Measurements from ENCODE around the gene RPL31. TPM values are rescaled to one million over a fixed set of nuclear protein-coding genes. Genes with fewer than 3 reads are reported as not detected.

The RPL31 gene
- total RNA-seq, 1 donor from 2014 or later: 1,828 TPM

- TF ChIP-seq CTCF (IDR thresholded peaks at IDR 0.05): no peak
- DNase-seq (no peak), ATAC-seq (ENCODE audit: low read depth) (no peak)
- ChIA-PET POLR2A (no interaction called here), CTCF (no interaction called here)
- H3K27me3 Mint-ChIP-seq: peaks cover 8% of the 10 kb centered on the region
- H3K27ac Mint-ChIP-seq: no peak overlapping the region
- H3K9me3 Mint-ChIP-seq: no peaks in the 10 kb centered on the region
- intact Hi-C loops (cut with micrococcal nuclease): no loop called here
- H3K36me3 Mint-ChIP-seq (ENCODE audit: low read depth): no peaks in the 10 kb centered on the region
- no peak overlapping the region for H3K4me3 Mint-ChIP-seq
- H3K4me1 Mint-ChIP-seq: peaks cover 26% of the 10 kb centered on the region
Measured at GRCh38 chr2:100980046-100980445, 22.0 kb upstream of the RPL31 start.

GRCh38 chr2:100981011-100981410, 21.1 kb upstream of the RPL31 start:
- CTCF ChIA-PET: no interaction called here
- H3K27me3 Mint-ChIP-seq: peaks cover 8% of the 10 kb centered on the region
- no peak overlapping the region for H3K4me3 Mint-ChIP-seq
- intact Hi-C loops (cut with micrococcal nuclease): no loop called here
- POLR2A ChIA-PET: no interaction called here
- ATAC-seq (ENCODE audit: low read depth) (no peak), DNase-seq (no peak)
- no peaks in the 10 kb centered on the region for H3K9me3 Mint-ChIP-seq
- H3K4me1 Mint-ChIP-seq: peaks cover 26% of the 10 kb centered on the region
- no peak overlapping the region for H3K27ac Mint-ChIP-seq
- no peaks in the 10 kb centered on the region for H3K36me3 Mint-ChIP-seq (ENCODE audit: low read depth)
- TF ChIP-seq CTCF (IDR thresholded peaks at IDR 0.05): no peak

- intact Hi-C loops (cut with micrococcal nuclease): no loop called here
- no peaks in the 10 kb centered on the region for H3K36me3 Mint-ChIP-seq (ENCODE audit: low read depth)
- ATAC-seq (ENCODE audit: low read depth): no peak
Measured at GRCh38 chr2:100982431-100982861, 19.6 kb upstream of the RPL31 start.

GRCh38 chr2:100983201-100983600, 18.9 kb upstream of the RPL31 start:
- Mint-ChIP-seq H3K9me3 (no peaks in the 10 kb centered on the region), H3K4me3 (no peak overlapping the region), H3K27ac (no peak overlapping the region), H3K27me3 (peaks cover 8% of the 10 kb centered on the region), H3K36me3 (ENCODE audit: low read depth) (no peaks in the 10 kb centered on the region), H3K4me1 (peaks cover 8% of the 10 kb centered on the region)
- no peak for TF ChIP-seq CTCF (IDR thresholded peaks at IDR 0.05)
- POLR2A ChIA-PET: no interaction called here
- CTCF ChIA-PET: interaction anchor here (0.8 to 1.5 kb wide), 2 partner anchors 379 to 720 kb away, joined by 4 read pairs; no protein-coding TSS in a partner anchor
- intact Hi-C loops (cut with micrococcal nuclease): no loop called here
- DNase-seq (no peak), ATAC-seq (ENCODE audit: low read depth) (no peak)

More at GRCh38 chr2:100982431-100982861, 19.6 kb upstream of the RPL31 start:
- ChIA-PET CTCF (interaction anchor here (1.5 kb wide), 1 partner anchor 719 kb away, joined by 4 read pairs; no protein-coding TSS in a partner anchor), POLR2A (no interaction called here)
- no peak for DNase-seq
- H3K27me3 Mint-ChIP-seq: peaks cover 8% of the 10 kb centered on the region
- H3K9me3 Mint-ChIP-seq: no peaks in the 10 kb centered on the region
- H3K4me1 Mint-ChIP-seq: peaks cover 13% of the 10 kb centered on the region
- no peak for TF ChIP-seq CTCF (IDR thresholded peaks at IDR 0.05)
- no peak overlapping the region for H3K4me3 Mint-ChIP-seq
- H3K27ac Mint-ChIP-seq: no peak overlapping the region

- ATAC-seq (ENCODE audit: low read depth) (no peak), DNase-seq (no peak)
- no peaks in the 10 kb centered on the region for H3K36me3 Mint-ChIP-seq (ENCODE audit: low read depth)
- no peak for TF ChIP-seq CTCF (IDR thresholded peaks at IDR 0.05)
- H3K27me3 Mint-ChIP-seq: peaks cover 8% of the 10 kb centered on the region
- intact Hi-C loops (cut with micrococcal nuclease): no loop called here
- ChIA-PET CTCF (interaction anchor here (0.8 to 1.5 kb wide), 2 partner anchors 380 to 721 kb away, joined by 4 read pairs; no protein-coding TSS in a partner anchor), POLR2A (no interaction called here)
- no peak overlapping the region for H3K4me3 Mint-ChIP-seq
- no peak overlapping the region for H3K27ac Mint-ChIP-seq
- H3K4me1 Mint-ChIP-seq: peaks cover 2% of the 10 kb centered on the region
- H3K9me3 Mint-ChIP-seq: no peaks in the 10 kb centered on the region
Measured at GRCh38 chr2:100983684-100984310, 18.3 kb upstream of the RPL31 start.

Measured in activated B cell treated with CpG ODN at 0.5 μM for 24 hours (primary cell).